K562 (cell line): Measurements from ENCODE around the gene GRIK1. TPM values are rescaled to one million over a fixed set of nuclear protein-coding genes. Genes with fewer than 3 reads are reported as not detected.

ENCODE experiments used
- DMBX1 ChIP-seq: fragments of 250-450 bp; sonication (Bioruptor Pico); IDR thresholded peaks from 2 replicates; pipeline ENCODE4 v1.8.0; 2022; ENCODE audit warnings: inconsistent platforms, mild to moderate bottlenecking, moderate library complexity, borderline replicate concordance
- ZBTB40 ChIP-seq, 2 experiments: fragments of 450-650 bp in 1 of 2; sonication (generic) in 1 of 2; formaldehyde crosslinking in 1 of 2; IDR thresholded peaks; 2 replicates each; pipeline versions ENCODE4 v1.7.1 to v1.9.0; 2016 to 2022; ENCODE audit warnings: inconsistent platforms in 1 of 2, mild to moderate bottlenecking in 1 of 2, missing genetic modification reagents in 1 of 2
- polyA plus RNA-seq, 8 experiments: library from polyadenylated mRNA; depleted of rRNA in 4 of 8; stranded (reverse) in 5 of 8; unstranded in 3 of 8; fragments of >200 nt; fragmentation: Nextera tagmentation in 2 of 8; fragmentation: Illumina TruSeq in 1 of 8; extraction: Ambion mirVana in 2 of 8; extraction: Trizol in 1 of 8; gene quantifications; 2 replicates each; pipeline versions ENCODE4 v1.2.1 to v1.2.3, GENCODE V29; 2011 to 2014; ENCODE audit warnings: inconsistent platforms in 1 of 8, missing spikeins in 1 of 8
- total RNA-seq, 7 experiments: library from RNA; depleted of rRNA in 6 of 7; stranded (reverse); fragments of >200 nt in 6 of 7; fragmentation: Illumina TruSeq in 2 of 7; extraction: Trizol in 2 of 7; gene quantifications; 2 replicates each; pipeline versions ENCODE4 v1.2.1 to v1.2.3, GENCODE V29; 2011 to 2021; ENCODE audit warnings: low replicate concordance in 1 of 7

The GRIK1 gene
- total and polyA plus RNA-seq, 9 of the 15 experiments (the other 6 are each of a cell fraction or from before 2014, with no cell fraction given): 0.17 to 2.8 (median 0.53) TPM

DNA sequence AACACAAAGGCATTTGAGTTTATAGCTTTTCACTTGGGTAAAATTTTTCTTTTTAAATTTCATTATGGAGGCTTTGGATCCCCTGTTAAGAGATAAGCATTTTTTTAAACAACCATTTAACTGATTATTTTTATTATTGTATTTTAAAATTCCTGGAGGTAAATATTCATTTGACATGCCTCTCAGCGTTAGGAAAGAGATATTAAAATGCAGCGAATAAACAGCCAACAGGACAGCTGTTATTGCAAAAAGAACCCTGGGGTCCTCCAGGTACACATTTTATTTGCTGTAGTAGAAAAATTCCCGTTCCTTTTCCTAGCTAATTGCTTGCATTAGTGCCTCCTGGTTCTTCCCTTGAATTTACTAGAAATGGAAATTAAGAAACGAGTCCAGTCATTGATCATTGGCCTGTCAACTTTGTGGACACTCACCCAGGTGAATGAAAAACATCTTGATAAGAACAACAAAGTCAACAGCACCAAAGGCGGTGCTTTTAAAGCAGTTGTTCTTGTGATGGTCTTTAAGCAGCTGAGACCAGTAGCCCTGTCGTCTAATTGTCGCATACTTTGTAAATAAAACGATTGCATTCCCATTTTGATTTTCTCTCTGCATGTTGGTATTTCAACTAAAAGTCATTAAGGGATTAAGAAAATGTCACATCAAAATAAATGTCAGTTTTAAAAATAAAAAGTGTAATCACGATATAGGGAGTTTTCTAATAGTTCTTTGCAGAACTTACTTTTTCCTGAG lies 282.4 kb downstream of the GRIK1 start (continued):
- peak; percentile 77 for TF ChIP-seq DMBX1
- TF ChIP-seq ZBTB40 (IDR thresholded peaks at IDR 0.05): no peak
- no peak for TF ChIP-seq ZBTB40 (CRISPR knock-in tag; IDR thresholded peaks at IDR 0.05)
